HG03520 (cell line): Measurements from ENCODE around the gene CELSR2.
"Not testable (repeated sequence)": the region's sequence is repeated elsewhere in the genome, so short reads cannot be mapped to it uniquely, and the experiment has no call there.

Experiments used
- ATAC-seq: cut with Tn5 transposase; IDR thresholded peaks from one replicate; pipeline ENCODE4 v1.9.1; 2021; ENCODE audit warnings: mild to moderate bottlenecking, moderate library complexity; ENCODE audit not compliant: unreplicated experiment

The CELSR2 gene

GRCh38 chr1:109274533-109275476 lies 25.5 kb downstream of the CELSR2 start:
- no peak for ATAC-seq

GRCh38 chr1:109275706-109276345 lies 26.5 kb downstream of the CELSR2 start:
- ATAC-seq, result no peak

GRCh38 chr1:109277434-109278204 lies 28.3 kb downstream of the CELSR2 start:
- peak; percentile 76 for ATAC-seq

- ATAC-seq, result no peak
Measured at GRCh38 chr1:109279615-109280278, 30.4 kb downstream of the CELSR2 start.

GRCh38 chr1:109280862-109281261 lies 31.5 kb downstream of the CELSR2 start:
- ATAC-seq, result no peak

GRCh38 chr1:109281680-109282496 lies 32.5 kb downstream of the CELSR2 start:
- ATAC-seq, result no peak

GRCh38 chr1:109282497-109282951 lies 33.2 kb downstream of the CELSR2 start:
- ATAC-seq, result no peak

- peak; percentile 86 for ATAC-seq
Measured at GRCh38 chr1:109282952-109283747, 33.8 kb downstream of the CELSR2 start, which contains the start of gene PSRC1. PSRC1 (minus strand) TSS chr1:109283145.

GRCh38 chr1:109283748-109284600 lies 34.6 kb downstream of the CELSR2 start:
- ATAC-seq, result peak; percentile 21

- ATAC-seq, result not testable (repeated sequence)
Measured at GRCh38 chr1:109286762-109287161, 37.4 kb downstream of the CELSR2 start.

- ATAC-seq, result no peak
Measured at GRCh38 chr1:109290137-109290536, 40.8 kb downstream of the CELSR2 start.

GRCh38 chr1:109290998-109291397 lies 41.7 kb downstream of the CELSR2 start:
- ATAC-seq, result no peak

GRCh38 chr1:109292364-109292763 lies 43.0 kb downstream of the CELSR2 start:
- no peak for ATAC-seq

- no peak for ATAC-seq
Measured at GRCh38 chr1:109293026-109293425, 43.7 kb downstream of the CELSR2 start.

GRCh38 chr1:109294481-109294880 lies 45.1 kb downstream of the CELSR2 start:
- ATAC-seq, result no peak

- no peak for ATAC-seq
Measured at GRCh38 chr1:109295712-109296415, 46.5 kb downstream of the CELSR2 start.

- no peak for ATAC-seq
Measured at GRCh38 chr1:109296782-109297181, 47.4 kb downstream of the CELSR2 start.
